ENCODE data around the gene ATXN1.

DNA sequence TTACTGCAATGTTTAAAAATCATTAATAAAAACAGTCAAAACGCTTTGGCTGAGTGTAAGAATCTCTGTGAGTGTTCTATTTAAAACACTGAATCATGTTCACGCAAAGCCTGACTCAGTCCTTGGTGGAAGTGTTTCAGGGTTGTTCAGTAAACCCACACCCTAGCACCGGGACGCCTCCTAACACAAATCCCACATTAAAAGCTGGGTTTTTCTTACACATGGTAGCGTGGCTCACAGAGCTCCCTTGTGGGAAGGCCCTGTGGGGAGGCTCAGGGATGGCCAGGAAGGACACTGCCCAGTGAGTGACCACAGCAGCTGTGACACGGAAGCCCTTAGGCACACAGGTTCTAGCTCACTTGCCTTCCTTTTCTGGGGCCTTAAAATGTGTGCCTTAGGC lies 442.7 kb downstream of the ATXN1 start:
- TF ChIP-seq, protein P1, sequence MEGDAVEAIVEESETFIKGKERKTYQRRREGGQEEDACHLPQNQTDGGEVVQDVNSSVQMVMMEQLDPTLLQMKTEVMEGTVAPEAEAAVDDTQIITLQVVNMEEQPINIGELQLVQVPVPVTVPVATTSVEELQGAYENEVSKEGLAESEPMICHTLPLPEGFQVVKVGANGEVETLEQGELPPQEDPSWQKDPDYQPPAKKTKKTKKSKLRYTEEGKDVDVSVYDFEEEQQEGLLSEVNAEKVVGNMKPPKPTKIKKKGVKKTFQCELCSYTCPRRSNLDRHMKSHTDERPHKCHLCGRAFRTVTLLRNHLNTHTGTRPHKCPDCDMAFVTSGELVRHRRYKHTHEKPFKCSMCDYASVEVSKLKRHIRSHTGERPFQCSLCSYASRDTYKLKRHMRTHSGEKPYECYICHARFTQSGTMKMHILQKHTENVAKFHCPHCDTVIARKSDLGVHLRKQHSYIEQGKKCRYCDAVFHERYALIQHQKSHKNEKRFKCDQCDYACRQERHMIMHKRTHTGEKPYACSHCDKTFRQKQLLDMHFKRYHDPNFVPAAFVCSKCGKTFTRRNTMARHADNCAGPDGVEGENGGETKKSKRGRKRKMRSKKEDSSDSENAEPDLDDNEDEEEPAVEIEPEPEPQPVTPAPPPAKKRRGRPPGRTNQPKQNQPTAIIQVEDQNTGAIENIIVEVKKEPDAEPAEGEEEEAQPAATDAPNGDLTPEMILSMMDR (IDR thresholded peaks at IDR 0.05) = no peak
- TF ChIP-seq POLR2A (IDR thresholded peaks at IDR 0.05) (no peak), POLR2AphosphoS5 (IDR thresholded peaks at IDR 0.05) (peak; percentile 59), EP300 (IDR thresholded peaks at IDR 0.05) (no peak)

All from gastroesophageal sphincter (tissue), 3 donors.